ENCODE data around the gene S100A7A. TPM values are rescaled to one million over a fixed set of nuclear protein-coding genes. Genes with fewer than 3 reads are reported as not detected.
"Not testable (repeated sequence)": the region's sequence is repeated elsewhere in the genome, so short reads cannot be mapped to it uniquely, and the experiment has no call there.

The S100A7A gene
- total RNA-seq, 1 donor from 2014 or later = not detected

- intact Hi-C loops (cut with DNase I) = no loop called here
- Histone ChIP-seq H3K4me1 (no peaks in the 10 kb centered on the region), H3K27ac (no peak overlapping the region), H3K4me3 (no peak overlapping the region), H3K9me3 (no peaks in the 10 kb centered on the region), H3K27me3 (no peaks in the 10 kb centered on the region), H3K36me3 (no peaks in the 10 kb centered on the region)
- no peak for DNase-seq (ENCODE audit: low spot score in 2 of 2)
- TF ChIP-seq CTCF (IDR thresholded peaks at IDR 0.05) = no peak
Observed at GRCh38 chr1:153403421-153404085, 12.8 kb upstream of the S100A7A start.

GRCh38 chr1:153404086-153404635 lies 12.2 kb upstream of the S100A7A start:
- H3K9me3 ChIP-seq = no peaks in the 10 kb centered on the region
- H3K4me1 ChIP-seq = no peaks in the 10 kb centered on the region
- H3K27me3 ChIP-seq = no peaks in the 10 kb centered on the region
- intact Hi-C loops (cut with DNase I) = no loop called here
- TF ChIP-seq CTCF (IDR thresholded peaks at IDR 0.05) = no peak
- no peak overlapping the region for H3K27ac ChIP-seq
- DNase-seq (ENCODE audit: low spot score in 2 of 2) = no peak
- H3K4me3 ChIP-seq = no peak overlapping the region
- H3K36me3 ChIP-seq = no peaks in the 10 kb centered on the region

GRCh38 chr1:153404768-153405167 lies 11.6 kb upstream of the S100A7A start:
- H3K27me3 ChIP-seq = no peaks in the 10 kb centered on the region
- intact Hi-C loops (cut with DNase I) = no loop called here
- no peak for DNase-seq (ENCODE audit: low spot score in 2 of 2)
- peak in 2 of 3 experiments; percentile 22 to 41 for TF ChIP-seq CTCF (IDR thresholded peaks at IDR 0.05)
- no peaks in the 10 kb centered on the region for H3K9me3 ChIP-seq
- no peak overlapping the region for H3K4me3 ChIP-seq
- H3K36me3 ChIP-seq = no peaks in the 10 kb centered on the region
- H3K4me1 ChIP-seq = no peaks in the 10 kb centered on the region
- H3K27ac ChIP-seq = no peak overlapping the region

GRCh38 chr1:153405825-153406599 lies 10.3 kb upstream of the S100A7A start:
- H3K27me3 ChIP-seq; H3K4me3 ChIP-seq; H3K27ac ChIP-seq; intact Hi-C loops (cut with DNase I); H3K4me1 ChIP-seq; H3K36me3 ChIP-seq; DNase-seq (ENCODE audit: low spot score in 2 of 2); H3K9me3 ChIP-seq: not testable (repeated sequence)

GRCh38 chr1:153407274-153407673 lies 9.0 kb upstream of the S100A7A start:
- DNase-seq (ENCODE audit: low spot score in 2 of 2) = not testable (repeated sequence)

GRCh38 chr1:153413961-153414360 lies 2.4 kb upstream of the S100A7A start:
- H3K4me1 ChIP-seq; H3K27me3 ChIP-seq; H3K36me3 ChIP-seq; H3K27ac ChIP-seq; intact Hi-C loops (cut with DNase I); H3K4me3 ChIP-seq; DNase-seq (ENCODE audit: low spot score in 2 of 2); H3K9me3 ChIP-seq: not testable (repeated sequence)

More at GRCh38 chr1:153407274-153407673, 9.0 kb upstream of the S100A7A start:
- H3K27me3 ChIP-seq; H3K9me3 ChIP-seq; H3K4me1 ChIP-seq; H3K27ac ChIP-seq; H3K4me3 ChIP-seq; intact Hi-C loops (cut with DNase I); H3K36me3 ChIP-seq: not testable (repeated sequence)

Measured in ascending aorta (tissue), 2 donors.